K562 (cell line): Measurements from ENCODE around the gene MNDA. TPM values are rescaled to one million over a fixed set of nuclear protein-coding genes. Genes with fewer than 3 reads are reported as not detected.

Source experiments
- BRD4 ChIP-seq: fragments of 200-600 bp; sonication (generic); IDR thresholded peaks from 2 replicates; pipeline ENCODE4 v1.6.1; 2017; ENCODE audit warnings: inconsistent platforms
- CCNT2 ChIP-seq: IDR thresholded peaks from 2 replicates; pipeline ENCODE4 v1.6.1; 2011; ENCODE audit warnings: borderline replicate concordance, low read depth, mild to moderate bottlenecking, moderate library complexity, mixed read lengths, low read length; ENCODE audit not compliant: insufficient read length; ENCODE audit errors: extremely low read depth
- HNRNPH1 ChIP-seq: fragments of 200-400 bp; formaldehyde crosslinking; optimal IDR thresholded peaks from 2 replicates; pipeline ENCODE3; 2017; ENCODE audit warnings: low read depth, mild to moderate bottlenecking, low read length, moderate library complexity
- KAT7 ChIP-seq: sonication (generic); formaldehyde crosslinking; IDR thresholded peaks from 2 replicates; pipeline ENCODE4 v1.8.0; 2022; ENCODE audit warnings: missing genetic modification reagents, mild to moderate bottlenecking, borderline replicate concordance
- NBN ChIP-seq: fragments of 450-650 bp; IDR thresholded peaks from 2 replicates; pipeline ENCODE4 v1.6.1; 2016; ENCODE audit warnings: low read depth, mild to moderate bottlenecking
- RAD21 ChIP-seq, 2 experiments: fragments of 250-450 bp in 1 of 2; fragments of 450-650 bp in 1 of 2; sonication (Bioruptor Pico) in 1 of 2; formaldehyde crosslinking in 1 of 2; IDR thresholded peaks in 1 of 2; conservative IDR thresholded peaks in 1 of 2; 2 replicates each; pipeline versions ENCODE4 v1.4.0 to v1.8.0; 2020 to 2022; ENCODE audit warnings: mild to moderate bottlenecking in 2 of 2, moderate library complexity in 1 of 2
- RBFOX2 ChIP-seq: fragments of 200-400 bp; formaldehyde crosslinking; IDR thresholded peaks from 2 replicates; pipeline ENCODE4 v1.6.1; 2017; ENCODE audit warnings: low read depth, mild to moderate bottlenecking, low read length, moderate library complexity
- RBM22 ChIP-seq: fragments of 200-400 bp; formaldehyde crosslinking; IDR thresholded peaks from 2 replicates; pipeline ENCODE4 v1.6.1; 2018; ENCODE audit warnings: low read length, low read depth; ENCODE audit not compliant: poor library complexity, severe bottlenecking
- TGIF2 ChIP-seq: sonication (generic); formaldehyde crosslinking; IDR thresholded peaks from 2 replicates; pipeline ENCODE4 v1.8.1; 2022; ENCODE audit warnings: mild to moderate bottlenecking, missing genetic modification reagents, moderate library complexity
- TOE1 ChIP-seq, 2 experiments: fragments of 450-650 bp in 1 of 2; sonication (generic) in 1 of 2; formaldehyde crosslinking in 1 of 2; IDR thresholded peaks; 2 replicates each; pipeline versions ENCODE4 v1.7.1 to v1.8.0; 2016 to 2022; ENCODE audit warnings: borderline replicate concordance in 2 of 2, mild to moderate bottlenecking in 2 of 2, antibody characterized with exemption in 1 of 2, inconsistent platforms in 1 of 2, low read depth in 1 of 2, missing genetic modification reagents in 1 of 2, moderate library complexity in 1 of 2
- ZNF217 ChIP-seq: sonication (generic); formaldehyde crosslinking; IDR thresholded peaks from 2 replicates; pipeline ENCODE4 v1.8.0; 2022; ENCODE audit warnings: mild to moderate bottlenecking, missing genetic modification reagents
- ZNF24 ChIP-seq: fragments of 450-650 bp; IDR thresholded peaks from 2 replicates; pipeline ENCODE4 v1.6.1; 2016
- ZNF589 ChIP-seq: fragments of 200-800 bp; sonication (Bioruptor generic); IDR thresholded peaks from 2 replicates; pipeline ENCODE4 v1.6.1; 2016; ENCODE audit warnings: low read depth, missing genetic modification characterization, missing compliant biosample characterization
- ZNF764 ChIP-seq: fragments of 250-450 bp; sonication (Bioruptor Pico); IDR thresholded peaks from 2 replicates; pipeline ENCODE4 v1.4.0; 2020; ENCODE audit warnings: low read depth, mild to moderate bottlenecking, moderate library complexity
- polyA plus RNA-seq, 8 experiments: library from polyadenylated mRNA; depleted of rRNA in 4 of 8; stranded (reverse) in 5 of 8; unstranded in 3 of 8; fragments of >200 nt; fragmentation: Nextera tagmentation in 2 of 8; fragmentation: Illumina TruSeq in 1 of 8; extraction: Ambion mirVana in 2 of 8; extraction: Trizol in 1 of 8; gene quantifications; 2 replicates each; pipeline versions ENCODE4 v1.2.1 to v1.2.3, GENCODE V29; 2011 to 2014; ENCODE audit warnings: inconsistent platforms in 1 of 8, missing spikeins in 1 of 8
- total RNA-seq, 7 experiments: library from RNA; depleted of rRNA in 6 of 7; stranded (reverse); fragments of >200 nt in 6 of 7; fragmentation: Illumina TruSeq in 2 of 7; extraction: Trizol in 2 of 7; gene quantifications; 2 replicates each; pipeline versions ENCODE4 v1.2.1 to v1.2.3, GENCODE V29; 2011 to 2021; ENCODE audit warnings: low replicate concordance in 1 of 7
- TF ChIP-seq, protein P1 (sequence below): sonication (generic); formaldehyde crosslinking; IDR thresholded peaks from 2 replicates; pipeline ENCODE4 v1.8.1; 2023; ENCODE audit warnings: missing genetic modification reagents, mild to moderate bottlenecking, borderline replicate concordance
- TF ChIP-seq, protein P2 (sequence below): sonication (generic); formaldehyde crosslinking; IDR thresholded peaks from 2 replicates; pipeline ENCODE4 v1.8.0; 2022; ENCODE audit warnings: mild to moderate bottlenecking, missing genetic modification reagents, borderline replicate concordance
- TF ChIP-seq, protein P3 (sequence below): fragments of 450-650 bp; IDR thresholded peaks from 2 replicates; pipeline ENCODE4 v1.6.1; 2016; ENCODE audit warnings: low read depth, mild to moderate bottlenecking, moderate library complexity

The MNDA gene
- total and polyA plus RNA-seq, 9 of the 15 experiments (the other 6 are each of a cell fraction or from before 2014, with no cell fraction given) = 0.08 to 0.14 (median 0.09) TPM; not detected in 6

DNA sequence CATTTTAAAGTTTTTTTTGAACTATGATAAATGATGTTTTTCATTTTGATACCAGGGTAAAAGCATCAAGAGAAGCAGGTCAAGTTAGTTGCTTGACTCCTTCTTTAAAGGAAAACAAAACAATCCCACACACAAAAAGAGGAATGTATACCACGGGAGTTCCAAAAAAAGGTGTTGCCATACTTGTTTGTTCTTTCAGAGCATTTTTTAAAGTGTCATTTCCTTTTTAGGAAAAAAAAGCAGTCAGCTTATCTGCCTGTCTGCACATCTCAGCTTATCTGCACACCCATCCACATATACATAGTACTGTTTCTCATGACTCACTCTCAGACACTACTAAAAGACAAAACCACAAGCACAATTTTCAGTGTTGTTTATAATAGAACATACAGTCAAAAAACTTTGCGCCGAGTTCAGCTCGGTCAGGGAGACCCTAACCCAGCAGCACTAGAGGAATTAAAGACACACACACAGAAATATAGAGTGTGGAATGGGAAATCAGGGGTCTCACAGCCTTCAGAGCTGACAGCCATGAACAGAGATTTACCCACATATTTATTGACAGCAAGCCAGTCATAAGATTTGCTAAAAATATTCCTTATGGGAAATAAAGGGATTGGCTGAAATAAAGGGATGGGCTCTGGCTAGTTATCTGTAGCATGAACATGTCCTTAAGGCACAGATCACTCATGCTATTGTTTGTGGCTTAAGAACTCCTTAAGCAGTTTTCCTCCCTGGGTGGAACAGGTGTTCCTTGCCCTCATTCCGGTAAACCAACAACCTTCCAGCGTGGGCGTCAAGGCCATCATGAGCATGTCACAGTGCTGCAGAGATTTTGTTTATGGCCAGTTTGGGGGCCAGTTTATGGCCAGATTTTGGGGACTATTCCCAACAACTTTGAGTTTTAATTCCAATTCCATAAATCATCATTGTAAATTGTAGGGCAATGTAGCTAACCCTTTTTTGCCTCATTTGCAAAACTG is 11.4 kb upstream of the MNDA start (continued):
- TF ChIP-seq ZNF589 (CRISPR knock-in tag) = no peak; the same call in 1 of the 2 replicates
- TF ChIP-seq, protein P1, sequence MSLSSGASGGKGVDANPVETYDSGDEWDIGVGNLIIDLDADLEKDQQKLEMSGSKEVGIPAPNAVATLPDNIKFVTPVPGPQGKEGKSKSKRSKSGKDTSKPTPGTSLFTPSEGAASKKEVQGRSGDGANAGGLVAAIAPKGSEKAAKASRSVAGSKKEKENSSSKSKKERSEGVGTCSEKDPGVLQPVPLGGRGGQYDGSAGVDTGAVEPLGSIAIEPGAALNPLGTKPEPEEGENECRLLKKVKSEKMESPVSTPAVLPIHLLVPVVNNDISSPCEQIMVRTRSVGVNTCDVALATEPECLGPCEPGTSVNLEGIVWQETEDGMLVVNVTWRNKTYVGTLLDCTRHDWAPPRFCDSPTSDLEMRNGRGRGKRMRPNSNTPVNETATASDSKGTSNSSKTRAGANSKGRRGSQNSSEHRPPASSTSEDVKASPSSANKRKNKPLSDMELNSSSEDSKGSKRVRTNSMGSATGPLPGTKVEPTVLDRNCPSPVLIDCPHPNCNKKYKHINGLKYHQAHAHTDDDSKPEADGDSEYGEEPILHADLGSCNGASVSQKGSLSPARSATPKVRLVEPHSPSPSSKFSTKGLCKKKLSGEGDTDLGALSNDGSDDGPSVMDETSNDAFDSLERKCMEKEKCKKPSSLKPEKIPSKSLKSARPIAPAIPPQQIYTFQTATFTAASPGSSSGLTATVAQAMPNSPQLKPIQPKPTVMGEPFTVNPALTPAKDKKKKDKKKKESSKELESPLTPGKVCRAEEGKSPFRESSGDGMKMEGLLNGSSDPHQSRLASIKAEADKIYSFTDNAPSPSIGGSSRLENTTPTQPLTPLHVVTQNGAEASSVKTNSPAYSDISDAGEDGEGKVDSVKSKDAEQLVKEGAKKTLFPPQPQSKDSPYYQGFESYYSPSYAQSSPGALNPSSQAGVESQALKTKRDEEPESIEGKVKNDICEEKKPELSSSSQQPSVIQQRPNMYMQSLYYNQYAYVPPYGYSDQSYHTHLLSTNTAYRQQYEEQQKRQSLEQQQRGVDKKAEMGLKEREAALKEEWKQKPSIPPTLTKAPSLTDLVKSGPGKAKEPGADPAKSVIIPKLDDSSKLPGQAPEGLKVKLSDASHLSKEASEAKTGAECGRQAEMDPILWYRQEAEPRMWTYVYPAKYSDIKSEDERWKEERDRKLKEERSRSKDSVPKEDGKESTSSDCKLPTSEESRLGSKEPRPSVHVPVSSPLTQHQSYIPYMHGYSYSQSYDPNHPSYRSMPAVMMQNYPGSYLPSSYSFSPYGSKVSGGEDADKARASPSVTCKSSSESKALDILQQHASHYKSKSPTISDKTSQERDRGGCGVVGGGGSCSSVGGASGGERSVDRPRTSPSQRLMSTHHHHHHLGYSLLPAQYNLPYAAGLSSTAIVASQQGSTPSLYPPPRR (CRISPR knock-in tag) = no peak
- TF ChIP-seq NBN = peak; percentile 79
- 0 out of 2 replicates have a peak, but pooled peaks have one; percentile 30 for TF ChIP-seq RBFOX2
- no peak for TF ChIP-seq RBM22
- peak in 1 of 2 experiments; percentile 28; a peak in 1 of 4 replicates for TF ChIP-seq RAD21 (CRISPR knock-in tag; conservative IDR thresholded peaks at IDR 0.05 in 1 of 2, IDR thresholded peaks at IDR 0.05 in 1 of 2)
- no peak for TF ChIP-seq TOE1 (IDR thresholded peaks at IDR 0.05; ENCODE audit: borderline replicate concordance)
- TF ChIP-seq TOE1 (CRISPR knock-in tag; IDR thresholded peaks at IDR 0.05; ENCODE audit: borderline replicate concordance, low read depth) = no peak
- TF ChIP-seq, protein P2, sequence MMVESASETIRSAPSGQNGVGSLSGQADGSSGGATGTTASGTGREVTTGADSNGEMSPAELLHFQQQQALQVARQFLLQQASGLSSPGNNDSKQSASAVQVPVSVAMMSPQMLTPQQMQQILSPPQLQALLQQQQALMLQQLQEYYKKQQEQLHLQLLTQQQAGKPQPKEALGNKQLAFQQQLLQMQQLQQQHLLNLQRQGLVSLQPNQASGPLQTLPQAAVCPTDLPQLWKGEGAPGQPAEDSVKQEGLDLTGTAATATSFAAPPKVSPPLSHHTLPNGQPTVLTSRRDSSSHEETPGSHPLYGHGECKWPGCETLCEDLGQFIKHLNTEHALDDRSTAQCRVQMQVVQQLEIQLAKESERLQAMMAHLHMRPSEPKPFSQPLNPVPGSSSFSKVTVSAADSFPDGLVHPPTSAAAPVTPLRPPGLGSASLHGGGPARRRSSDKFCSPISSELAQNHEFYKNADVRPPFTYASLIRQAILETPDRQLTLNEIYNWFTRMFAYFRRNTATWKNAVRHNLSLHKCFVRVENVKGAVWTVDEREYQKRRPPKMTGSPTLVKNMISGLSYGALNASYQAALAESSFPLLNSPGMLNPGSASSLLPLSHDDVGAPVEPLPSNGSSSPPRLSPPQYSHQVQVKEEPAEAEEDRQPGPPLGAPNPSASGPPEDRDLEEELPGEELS (CRISPR knock-in tag) = no peak
- no peak for TF ChIP-seq TGIF2
- TF ChIP-seq, protein P3, sequence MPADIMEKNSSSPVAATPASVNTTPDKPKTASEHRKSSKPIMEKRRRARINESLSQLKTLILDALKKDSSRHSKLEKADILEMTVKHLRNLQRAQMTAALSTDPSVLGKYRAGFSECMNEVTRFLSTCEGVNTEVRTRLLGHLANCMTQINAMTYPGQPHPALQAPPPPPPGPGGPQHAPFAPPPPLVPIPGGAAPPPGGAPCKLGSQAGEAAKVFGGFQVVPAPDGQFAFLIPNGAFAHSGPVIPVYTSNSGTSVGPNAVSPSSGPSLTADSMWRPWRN = peak; percentile 69; the same call in 1 of the 2 replicates
- no peak for TF ChIP-seq HNRNPH1
- no peak for TF ChIP-seq ZNF764 (CRISPR knock-in tag)
- no peak for TF ChIP-seq ZNF217 (CRISPR knock-in tag)
- TF ChIP-seq ZNF24 = no peak; the same call in 1 of the 2 replicates
- TF ChIP-seq CCNT2 = peak; percentile 74
- no peak for TF ChIP-seq BRD4
- no peak for TF ChIP-seq KAT7 (CRISPR knock-in tag)
